IPS DF 6.9 (cell line): ENCODE measurements around the gene PLXNA1.

Experiments used
- DNase-seq: peaks from one replicate; pipeline ENCODE4 v3.0.0-alpha.2; 2013; ENCODE audit warnings: low read depth, low spot score
- H3K27ac ChIP-seq: one replicate; pipeline ENCODE4 v1.5.1; 2013; ENCODE audit warnings: low read length, control low read depth
- H3K27me3 ChIP-seq: 2 replicates; pipeline ENCODE4 v1.6.1; 2013; ENCODE audit warnings: mild to moderate bottlenecking, low read length; ENCODE audit not compliant: control insufficient read depth, insufficient read depth
- H3K36me3 ChIP-seq: 2 replicates; pipeline ENCODE4 v1.6.1; 2013; ENCODE audit warnings: low read length; ENCODE audit not compliant: control insufficient read depth, insufficient read depth
- H3K4me1 ChIP-seq: 2 replicates; pipeline ENCODE4 v1.6.1; 2013; ENCODE audit warnings: low read length; ENCODE audit not compliant: control insufficient read depth, insufficient read depth
- H3K4me3 ChIP-seq: 2 replicates; pipeline ENCODE4 v1.5.1; 2013; ENCODE audit warnings: mild to moderate bottlenecking, low read length
- H3K9me3 ChIP-seq: 2 replicates; pipeline ENCODE4 v1.6.1; 2013; ENCODE audit warnings: low read length, inconsistent platforms; ENCODE audit not compliant: control insufficient read depth, insufficient read depth
- WGBS: extraction: QIAGEN DNeasy Blood & Tissue Kit; methylation state at CpG from one replicate; pipeline ENCODE4 v1.1.7; 2013; ENCODE audit warnings: mixed read lengths, missing lambda C conversion rate; ENCODE audit not compliant: insufficient read length, insufficient coverage; 5-methylcytosine and 5-hydroxymethylcytosine counted together

PLXNA1 gene

DNA sequence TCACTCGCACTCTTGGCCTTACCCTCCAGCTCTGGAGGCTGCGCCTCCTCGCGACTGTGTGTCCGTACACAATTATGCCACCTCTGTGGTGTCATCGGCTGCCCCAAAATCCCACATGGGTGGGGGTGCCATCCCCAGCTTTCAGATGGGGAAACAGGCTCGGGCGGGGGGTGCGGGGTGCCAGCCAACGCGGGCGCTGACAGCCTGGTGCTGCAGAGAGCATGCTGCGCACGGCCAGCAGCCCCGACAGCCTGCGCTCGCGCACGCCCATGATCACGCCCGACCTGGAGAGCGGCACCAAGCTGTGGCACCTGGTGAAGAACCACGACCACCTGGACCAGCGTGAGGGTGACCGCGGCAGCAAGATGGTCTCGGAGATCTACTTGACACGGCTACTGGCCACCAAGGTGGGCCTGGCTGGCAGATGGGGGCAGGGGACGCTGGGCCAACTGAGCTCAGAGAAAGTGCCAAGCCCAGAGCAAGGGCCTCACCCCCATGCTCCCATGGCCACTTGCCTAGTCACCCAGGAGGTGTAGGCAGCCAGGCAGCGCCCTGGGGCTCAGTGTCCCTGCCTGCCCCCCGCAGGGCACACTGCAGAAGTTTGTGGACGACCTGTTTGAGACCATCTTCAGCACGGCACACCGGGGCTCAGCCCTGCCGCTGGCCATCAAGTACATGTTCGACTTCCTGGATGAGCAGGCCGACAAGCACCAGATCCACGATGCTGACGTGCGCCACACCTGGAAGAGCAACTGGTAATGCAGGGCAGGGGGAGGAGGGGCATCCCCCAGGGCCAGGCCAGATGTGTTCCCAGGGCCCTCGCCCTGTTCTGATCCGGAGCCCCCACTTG lies 47.0 kb downstream of the PLXNA1 start:
- no peak overlapping the region for H3K4me3 ChIP-seq
- H3K27ac ChIP-seq, result no peak overlapping the region
- DNase-seq, result no peak
- H3K27me3 ChIP-seq, result no peaks in the 10 kb centered on the region
- no CpG with 5 or more reads among the region's 42 CpGs for WGBS
- no peaks in the 10 kb centered on the region; the same call in 1 of the 2 replicates for H3K4me1 ChIP-seq
- H3K36me3 ChIP-seq, result peaks cover 55% of the 10 kb centered on the region
- H3K9me3 ChIP-seq, result no peaks in the 10 kb centered on the region

DNA sequence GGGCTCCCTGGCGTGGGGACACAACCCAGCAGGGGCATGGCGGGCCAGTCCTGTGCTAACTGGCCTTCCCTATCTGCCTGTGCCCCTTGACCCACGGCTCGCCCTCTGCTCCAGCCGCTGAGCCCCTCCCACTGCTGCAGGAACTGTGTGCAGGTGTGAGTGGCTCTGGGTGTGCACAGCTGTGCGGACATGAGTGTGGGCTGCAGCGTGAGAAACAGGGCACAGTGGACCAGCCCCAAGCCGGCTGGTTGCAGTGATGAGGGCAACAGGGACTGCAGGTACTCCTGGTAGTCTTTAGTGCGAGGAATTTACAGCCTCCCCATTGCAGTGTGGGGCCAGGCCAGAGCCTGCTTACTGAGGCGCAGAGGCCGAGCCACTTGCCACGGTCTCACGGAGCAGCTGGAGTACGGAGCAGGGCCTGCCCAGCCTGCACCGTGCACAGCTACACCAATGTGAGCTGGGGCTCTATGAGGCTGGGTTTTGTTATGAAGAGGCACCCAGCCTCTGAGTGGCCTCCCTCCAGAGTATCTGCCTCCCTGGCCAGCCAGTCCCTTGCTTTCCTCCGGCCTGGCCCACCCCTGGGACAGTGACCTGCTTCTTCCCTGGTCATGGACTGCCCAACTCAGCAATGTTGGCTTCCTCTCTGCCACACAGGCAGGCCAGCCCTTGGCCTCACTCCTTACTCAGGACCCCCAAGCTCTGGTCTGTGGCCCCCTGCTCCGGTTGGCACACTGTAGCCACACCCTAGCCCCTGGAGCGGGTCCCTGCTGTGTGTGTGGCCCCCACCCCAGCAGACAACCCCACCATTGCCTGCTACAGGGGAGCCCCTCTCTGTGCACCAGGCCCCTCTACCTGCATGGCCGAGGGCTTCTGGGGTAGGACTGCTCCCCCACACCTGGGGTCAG lies 47.8 kb downstream of the PLXNA1 start:
- Histone ChIP-seq H3K4me3 (no peak overlapping the region), H3K9me3 (no peaks in the 10 kb centered on the region), H3K27me3 (no peaks in the 10 kb centered on the region), H3K4me1 (no peaks in the 10 kb centered on the region; the same call in 1 of the 2 replicates), H3K36me3 (peaks cover 55% of the 10 kb centered on the region), H3K27ac (no peak overlapping the region)
- no peak for DNase-seq
- WGBS, result no CpG with 5 or more reads among the region's 19 CpGs

DNA sequence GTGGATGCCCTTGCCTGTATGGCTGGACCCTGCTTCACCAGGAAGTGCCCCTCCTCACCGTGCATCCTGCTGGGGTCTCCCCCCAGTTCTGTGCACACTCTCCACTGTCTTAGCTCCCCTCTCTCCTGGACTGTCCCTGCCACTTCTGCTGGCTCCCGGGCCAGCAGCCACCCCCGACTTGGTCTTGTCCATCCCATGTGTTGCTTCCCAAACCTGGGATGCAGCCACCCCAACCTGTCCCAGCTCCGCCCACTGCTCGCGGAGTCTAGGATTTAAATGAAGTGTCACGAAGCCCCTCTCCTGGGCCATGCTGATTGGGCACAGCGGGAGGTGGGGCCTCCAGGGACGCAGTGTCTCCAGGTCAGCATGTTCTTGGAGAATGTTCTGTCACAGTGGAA lies 48.5 kb downstream of the PLXNA1 start:
- DNase-seq, result no peak
- no peak overlapping the region for H3K27ac ChIP-seq
- no peak overlapping the region for H3K4me3 ChIP-seq
- no peaks in the 10 kb centered on the region for H3K27me3 ChIP-seq
- WGBS, result no CpG with 5 or more reads among the region's 9 CpGs
- H3K9me3 ChIP-seq, result no peaks in the 10 kb centered on the region
- no peaks in the 10 kb centered on the region; the same call in 1 of the 2 replicates for H3K4me1 ChIP-seq
- H3K36me3 ChIP-seq, result peaks cover 55% of the 10 kb centered on the region

DNA sequence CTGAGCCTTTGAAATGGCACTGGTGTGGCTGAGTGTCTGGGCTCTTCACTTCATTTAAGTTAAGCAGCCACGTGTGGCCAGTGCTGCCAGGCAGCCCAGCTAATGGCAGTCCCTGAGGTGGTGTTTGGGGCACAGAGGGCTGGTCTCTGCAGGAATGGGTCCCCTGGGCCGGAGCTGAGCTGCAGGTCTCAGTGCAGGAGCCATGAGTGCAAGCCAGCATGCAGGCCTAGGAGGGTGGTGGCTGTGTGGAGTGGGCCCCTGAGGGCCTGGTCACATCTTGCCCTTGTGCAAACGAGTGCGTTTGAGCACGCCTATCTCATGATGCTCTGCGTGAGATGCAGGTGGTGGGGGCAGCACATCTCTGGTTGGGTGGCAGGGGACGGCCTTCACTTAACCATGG lies 48.9 kb downstream of the PLXNA1 start:
- H3K27me3 ChIP-seq, result no peaks in the 10 kb centered on the region
- H3K4me1 ChIP-seq, result no peaks in the 10 kb centered on the region; the same call in 1 of the 2 replicates
- H3K27ac ChIP-seq, result no peak overlapping the region
- no peak for DNase-seq
- no peak overlapping the region for H3K4me3 ChIP-seq
- H3K36me3 ChIP-seq, result peaks cover 52% of the 10 kb centered on the region
- H3K9me3 ChIP-seq, result no peaks in the 10 kb centered on the region
- WGBS, result no CpG with 5 or more reads among the region's 7 CpGs

DNA sequence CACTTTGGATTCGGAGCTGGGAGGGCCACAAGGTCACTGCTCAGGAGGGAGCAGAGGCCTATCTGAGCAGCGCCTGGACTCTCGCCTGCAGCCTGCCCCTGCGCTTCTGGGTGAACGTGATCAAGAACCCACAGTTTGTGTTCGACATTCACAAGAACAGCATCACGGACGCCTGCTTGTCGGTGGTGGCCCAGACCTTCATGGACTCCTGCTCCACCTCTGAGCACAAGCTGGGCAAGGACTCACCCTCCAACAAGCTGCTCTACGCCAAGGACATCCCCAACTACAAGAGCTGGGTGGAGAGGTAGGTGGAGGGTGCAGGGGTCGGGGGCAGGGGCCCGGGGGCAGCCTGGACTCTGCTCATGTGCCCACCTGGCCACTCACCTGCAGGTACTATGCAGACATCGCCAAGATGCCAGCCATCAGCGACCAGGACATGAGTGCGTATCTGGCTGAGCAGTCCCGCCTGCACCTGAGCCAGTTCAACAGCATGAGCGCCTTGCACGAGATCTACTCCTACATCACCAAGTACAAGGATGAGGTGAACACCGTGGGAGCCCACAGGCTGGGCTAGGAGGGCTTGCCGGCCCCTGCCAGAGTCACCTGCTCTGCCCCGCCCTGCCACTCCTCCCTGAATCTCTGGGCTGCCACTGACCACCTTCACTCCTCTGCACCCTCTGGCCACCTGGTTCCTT lies 49.5 kb downstream of the PLXNA1 start:
- H3K27ac ChIP-seq, result no peak overlapping the region
- WGBS, result no CpG with 5 or more reads among the region's 21 CpGs
- DNase-seq, result no peak
- peaks cover 52% of the 10 kb centered on the region for H3K36me3 ChIP-seq
- no peaks in the 10 kb centered on the region; the same call in 1 of the 2 replicates for H3K4me1 ChIP-seq
- H3K4me3 ChIP-seq, result no peak overlapping the region
- no peaks in the 10 kb centered on the region for H3K27me3 ChIP-seq
- no peaks in the 10 kb centered on the region for H3K9me3 ChIP-seq
